K562 (cell line): ENCODE results near the gene TRIM27. TPM values are rescaled to one million over a fixed set of nuclear protein-coding genes. Genes with fewer than 3 reads are reported as not detected.

Experiments used
- DPF2 ChIP-seq: fragments of 450-650 bp; IDR thresholded peaks from 2 replicates; pipeline ENCODE4 v1.6.1; 2016
- EZH2 ChIP-seq: IDR thresholded peaks from 2 replicates; pipeline ENCODE4 v1.6.1; 2012; ENCODE audit warnings: low read depth, mild to moderate bottlenecking, inconsistent platforms, low read length, borderline replicate concordance
- ILF3 ChIP-seq: fragments of 450-650 bp; IDR thresholded peaks from 2 replicates; pipeline ENCODE4 v1.6.1; 2018; ENCODE audit warnings: antibody characterized with exemption, mild to moderate bottlenecking, moderate library complexity, borderline replicate concordance
- NCOR1 ChIP-seq: fragments of 450-650 bp; IDR thresholded peaks from 2 replicates; pipeline ENCODE4 v1.6.1; 2016; ENCODE audit warnings: mild to moderate bottlenecking, moderate library complexity
- NFIX ChIP-seq: fragments of 250-450 bp; sonication (Bioruptor Pico); IDR thresholded peaks from 2 replicates; pipeline ENCODE4 v1.4.0; 2020; ENCODE audit warnings: low read depth, mild to moderate bottlenecking, moderate library complexity
- PHF8 ChIP-seq: fragments of 200-600 bp; sonication (generic); IDR thresholded peaks from 2 replicates; pipeline ENCODE4 v1.6.1; 2012; ENCODE audit warnings: mixed run types, mild to moderate bottlenecking, inconsistent platforms, low read length, moderate library complexity, borderline replicate concordance
- POLR2AphosphoS2 ChIP-seq: IDR thresholded peaks from 2 replicates; pipeline ENCODE4 v1.6.1; 2012; ENCODE audit warnings: low read length, improper control_type of control experiment
- PURB ChIP-seq: sonication (generic); formaldehyde crosslinking; IDR thresholded peaks from 2 replicates; pipeline ENCODE4 v1.9.0; 2021; ENCODE audit warnings: low read depth, mild to moderate bottlenecking, missing genetic modification reagents
- SMARCA5 ChIP-seq: fragments of 450-650 bp; IDR thresholded peaks from 2 replicates; pipeline ENCODE4 v1.6.1; 2016
- polyA plus RNA-seq, 8 experiments: library from polyadenylated mRNA; depleted of rRNA in 4 of 8; stranded (reverse) in 5 of 8; unstranded in 3 of 8; fragments of >200 nt; fragmentation: Nextera tagmentation in 2 of 8; fragmentation: Illumina TruSeq in 1 of 8; extraction: Ambion mirVana in 2 of 8; extraction: Trizol in 1 of 8; gene quantifications; 2 replicates each; pipeline versions ENCODE4 v1.2.1 to v1.2.3, GENCODE V29; 2011 to 2014; ENCODE audit warnings: inconsistent platforms in 1 of 8, missing spikeins in 1 of 8
- total RNA-seq, 7 experiments: library from RNA; depleted of rRNA in 6 of 7; stranded (reverse); fragments of >200 nt in 6 of 7; fragmentation: Illumina TruSeq in 2 of 7; extraction: Trizol in 2 of 7; gene quantifications; 2 replicates each; pipeline versions ENCODE4 v1.2.1 to v1.2.3, GENCODE V29; 2011 to 2021; ENCODE audit warnings: low replicate concordance in 1 of 7
- TF ChIP-seq, protein P1 (sequence below): fragments of 250-450 bp; sonication (Bioruptor Pico); IDR thresholded peaks from 2 replicates; pipeline ENCODE4 v1.4.0; 2020
- TF ChIP-seq, protein P2 (sequence below), 2 experiments: fragments of 450-650 bp; IDR thresholded peaks; 2 replicates each; pipeline ENCODE4 v1.6.1; 2016; ENCODE audit warnings: mild to moderate bottlenecking in 2 of 2, borderline replicate concordance in 1 of 2, low read depth in 1 of 2, moderate library complexity in 1 of 2
- TF ChIP-seq, protein P3 (sequence below): conservative IDR thresholded peaks from 2 replicates; pipeline ENCODE4 v1.6.1; 2011; ENCODE audit warnings: low read depth, mild to moderate bottlenecking, low read length; ENCODE audit not compliant: control insufficient read depth

TRIM27 gene
- total and polyA plus RNA-seq, 9 of the 15 experiments (the other 6 are each of a cell fraction or from before 2014, with no cell fraction given), result 37.7 to 235 (median 122) TPM

- TF ChIP-seq, protein P1, sequence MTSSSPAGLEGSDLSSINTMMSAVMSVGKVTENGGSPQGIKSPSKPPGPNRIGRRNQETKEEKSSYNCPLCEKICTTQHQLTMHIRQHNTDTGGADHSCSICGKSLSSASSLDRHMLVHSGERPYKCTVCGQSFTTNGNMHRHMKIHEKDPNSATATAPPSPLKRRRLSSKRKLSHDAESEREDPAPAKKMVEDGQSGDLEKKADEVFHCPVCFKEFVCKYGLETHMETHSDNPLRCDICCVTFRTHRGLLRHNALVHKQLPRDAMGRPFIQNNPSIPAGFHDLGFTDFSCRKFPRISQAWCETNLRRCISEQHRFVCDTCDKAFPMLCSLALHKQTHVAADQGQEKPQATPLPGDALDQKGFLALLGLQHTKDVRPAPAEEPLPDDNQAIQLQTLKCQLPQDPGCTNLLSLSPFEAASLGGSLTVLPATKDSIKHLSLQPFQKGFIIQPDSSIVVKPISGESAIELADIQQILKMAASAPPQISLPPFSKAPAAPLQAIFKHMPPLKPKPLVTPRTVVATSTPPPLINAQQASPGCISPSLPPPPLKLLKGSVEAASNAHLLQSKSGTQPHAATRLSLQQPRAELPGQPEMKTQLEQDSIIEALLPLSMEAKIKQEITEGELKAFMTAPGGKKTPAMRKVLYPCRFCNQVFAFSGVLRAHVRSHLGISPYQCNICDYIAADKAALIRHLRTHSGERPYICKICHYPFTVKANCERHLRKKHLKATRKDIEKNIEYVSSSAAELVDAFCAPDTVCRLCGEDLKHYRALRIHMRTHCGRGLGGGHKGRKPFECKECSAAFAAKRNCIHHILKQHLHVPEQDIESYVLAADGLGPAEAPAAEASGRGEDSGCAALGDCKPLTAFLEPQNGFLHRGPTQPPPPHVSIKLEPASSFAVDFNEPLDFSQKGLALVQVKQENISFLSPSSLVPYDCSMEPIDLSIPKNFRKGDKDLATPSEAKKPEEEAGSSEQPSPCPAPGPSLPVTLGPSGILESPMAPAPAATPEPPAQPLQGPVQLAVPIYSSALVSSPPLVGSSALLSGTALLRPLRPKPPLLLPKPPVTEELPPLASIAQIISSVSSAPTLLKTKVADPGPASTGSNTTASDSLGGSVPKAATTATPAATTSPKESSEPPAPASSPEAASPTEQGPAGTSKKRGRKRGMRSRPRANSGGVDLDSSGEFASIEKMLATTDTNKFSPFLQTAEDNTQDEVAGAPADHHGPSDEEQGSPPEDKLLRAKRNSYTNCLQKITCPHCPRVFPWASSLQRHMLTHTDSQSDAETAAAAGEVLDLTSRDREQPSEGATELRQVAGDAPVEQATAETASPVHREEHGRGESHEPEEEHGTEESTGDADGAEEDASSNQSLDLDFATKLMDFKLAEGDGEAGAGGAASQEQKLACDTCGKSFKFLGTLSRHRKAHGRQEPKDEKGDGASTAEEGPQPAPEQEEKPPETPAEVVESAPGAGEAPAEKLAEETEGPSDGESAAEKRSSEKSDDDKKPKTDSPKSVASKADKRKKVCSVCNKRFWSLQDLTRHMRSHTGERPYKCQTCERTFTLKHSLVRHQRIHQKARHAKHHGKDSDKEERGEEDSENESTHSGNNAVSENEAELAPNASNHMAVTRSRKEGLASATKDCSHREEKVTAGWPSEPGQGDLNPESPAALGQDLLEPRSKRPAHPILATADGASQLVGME (CRISPR knock-in tag), result no peak
- TF ChIP-seq, protein P2, sequence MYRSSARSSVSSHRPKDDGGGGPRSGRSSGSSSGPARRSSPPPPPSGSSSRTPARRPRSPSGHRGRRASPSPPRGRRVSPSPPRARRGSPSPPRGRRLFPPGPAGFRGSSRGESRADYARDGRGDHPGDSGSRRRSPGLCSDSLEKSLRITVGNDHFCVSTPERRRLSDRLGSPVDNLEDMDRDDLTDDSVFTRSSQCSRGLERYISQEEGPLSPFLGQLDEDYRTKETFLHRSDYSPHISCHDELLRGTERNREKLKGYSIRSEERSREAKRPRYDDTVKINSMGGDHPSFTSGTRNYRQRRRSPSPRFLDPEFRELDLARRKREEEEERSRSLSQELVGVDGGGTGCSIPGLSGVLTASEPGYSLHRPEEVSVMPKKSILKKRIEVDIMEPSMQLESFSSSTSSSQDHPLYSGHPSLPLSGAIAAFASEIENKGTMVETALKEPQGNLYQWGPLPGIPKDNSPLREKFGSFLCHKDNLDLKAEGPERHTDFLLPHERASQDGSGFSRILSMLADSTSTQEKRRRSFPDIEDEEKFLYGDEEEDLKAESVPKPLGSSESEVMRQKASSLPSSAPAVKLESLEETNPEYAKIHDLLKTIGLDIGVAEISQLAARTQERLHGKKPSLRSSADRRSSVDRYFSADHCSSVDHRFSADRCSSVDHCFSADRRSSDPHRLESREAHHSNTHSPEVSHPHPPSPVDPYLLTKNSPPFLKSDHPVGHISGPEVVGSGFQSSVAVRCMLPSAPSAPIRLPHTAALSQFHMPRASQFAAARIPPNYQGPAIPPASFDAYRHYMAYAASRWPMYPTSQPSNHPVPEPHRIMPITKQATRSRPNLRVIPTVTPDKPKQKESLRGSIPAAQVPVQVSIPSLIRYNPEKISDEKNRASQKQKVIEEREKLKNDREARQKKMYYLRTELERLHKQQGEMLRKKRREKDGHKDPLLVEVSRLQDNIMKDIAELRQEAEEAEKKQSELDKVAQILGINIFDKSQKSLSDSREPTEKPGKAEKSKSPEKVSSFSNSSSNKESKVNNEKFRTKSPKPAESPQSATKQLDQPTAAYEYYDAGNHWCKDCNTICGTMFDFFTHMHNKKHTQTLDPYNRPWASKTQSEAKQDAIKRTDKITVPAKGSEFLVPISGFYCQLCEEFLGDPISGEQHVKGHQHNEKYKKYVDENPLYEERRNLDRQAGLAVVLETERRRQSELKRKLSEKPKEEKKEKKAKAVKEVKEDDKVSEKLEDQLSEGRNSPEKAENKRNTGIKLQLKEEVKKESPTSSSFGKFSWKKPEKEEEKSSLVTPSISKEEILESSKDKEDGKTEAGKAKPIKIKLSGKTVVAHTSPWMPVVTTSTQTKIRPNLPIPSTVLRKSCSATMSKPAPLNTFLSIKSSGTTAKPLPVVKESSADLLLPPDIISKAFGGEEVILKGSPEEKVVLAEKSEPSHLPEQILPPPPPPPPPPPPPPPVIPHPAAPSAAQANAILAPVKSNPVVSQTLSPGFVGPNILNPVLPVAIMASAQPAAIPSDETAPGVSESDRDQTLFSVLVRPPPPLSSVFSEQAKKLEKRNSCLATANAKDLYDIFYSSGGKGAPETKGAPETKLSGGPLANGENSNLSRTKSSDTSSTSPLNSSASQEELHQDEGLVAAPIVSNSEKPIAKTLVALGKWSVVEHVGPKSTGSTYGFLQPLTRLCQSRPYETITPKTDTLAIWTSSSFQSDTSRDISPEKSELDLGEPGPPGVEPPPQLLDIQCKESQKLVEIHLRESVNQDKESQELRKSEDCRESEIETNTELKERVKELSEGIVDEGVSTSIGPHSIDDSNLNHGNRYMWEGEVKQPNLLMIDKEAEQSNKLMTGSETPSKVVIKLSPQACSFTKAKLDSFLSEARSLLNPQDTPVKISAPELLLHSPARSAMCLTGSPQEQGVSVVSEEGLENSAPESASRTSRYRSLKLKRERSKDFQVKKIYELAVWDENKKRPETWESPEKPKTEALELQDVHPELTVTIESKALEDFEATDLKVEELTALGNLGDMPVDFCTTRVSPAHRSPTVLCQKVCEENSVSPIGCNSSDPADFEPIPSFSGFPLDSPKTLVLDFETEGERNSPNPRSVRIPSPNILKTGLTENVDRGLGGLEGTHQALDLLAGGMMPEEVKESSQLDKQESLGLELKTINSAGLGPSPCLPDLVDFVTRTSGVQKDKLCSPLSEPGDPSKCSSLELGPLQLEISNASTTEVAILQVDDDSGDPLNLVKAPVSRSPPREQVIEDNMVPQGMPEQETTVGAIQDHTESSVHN (IDR thresholded peaks at IDR 0.05; ENCODE audit: borderline replicate concordance in 1 of 2, low read depth in 1 of 2), result no peak; a peak in 1 of 4 replicates
- no peak for TF ChIP-seq EZH2
- TF ChIP-seq DPF2, result no peak; the same call in 1 of the 2 replicates
- peak; percentile 29 for TF ChIP-seq NCOR1
- TF ChIP-seq ILF3, result peak; percentile 94
- TF ChIP-seq, protein P3, sequence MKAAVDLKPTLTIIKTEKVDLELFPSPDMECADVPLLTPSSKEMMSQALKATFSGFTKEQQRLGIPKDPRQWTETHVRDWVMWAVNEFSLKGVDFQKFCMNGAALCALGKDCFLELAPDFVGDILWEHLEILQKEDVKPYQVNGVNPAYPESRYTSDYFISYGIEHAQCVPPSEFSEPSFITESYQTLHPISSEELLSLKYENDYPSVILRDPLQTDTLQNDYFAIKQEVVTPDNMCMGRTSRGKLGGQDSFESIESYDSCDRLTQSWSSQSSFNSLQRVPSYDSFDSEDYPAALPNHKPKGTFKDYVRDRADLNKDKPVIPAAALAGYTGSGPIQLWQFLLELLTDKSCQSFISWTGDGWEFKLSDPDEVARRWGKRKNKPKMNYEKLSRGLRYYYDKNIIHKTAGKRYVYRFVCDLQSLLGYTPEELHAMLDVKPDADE, result peak; percentile 90
- no peak for TF ChIP-seq SMARCA5
- TF ChIP-seq PURB (CRISPR knock-in tag), result no peak
- TF ChIP-seq NFIX, result peak; percentile 10; the same call in 1 of the 2 replicates
- peak; percentile 63; the same call in 1 of the 2 replicates for TF ChIP-seq PHF8
- TF ChIP-seq POLR2AphosphoS2, result no peak
These were observed 60.0 kb downstream of the TRIM27 start (continued) for GRCh38 chr6:28863604-28864325.
